HCT116 (cell line): ENCODE data around the gene PLSCR1.

Experiments used
- POLR2AphosphoS5 ChIP-seq: IDR thresholded peaks from 2 replicates; pipeline ENCODE4 v1.6.1; 2011; ENCODE audit warnings: mild to moderate bottlenecking, low read depth, low read length, moderate library complexity
- TF ChIP-seq, protein P1 (sequence below), 3 experiments: fragments of 200-600 bp in 1 of 3; sonication (generic) in 1 of 3; IDR thresholded peaks in 2 of 3; conservative IDR thresholded peaks in 1 of 3; 2 replicates each; pipeline ENCODE4 v1.5.1; 2012 to 2017; ENCODE audit warnings: low read depth in 2 of 3, low read length in 2 of 3, antibody characterized with exemption in 1 of 3, borderline replicate concordance in 1 of 3, control low read depth in 1 of 3, mild to moderate bottlenecking in 1 of 3, mixed read lengths in 1 of 3, mixed run types in 1 of 3, moderate library complexity in 1 of 3; ENCODE audit not compliant: insufficient read depth in 1 of 3

DNA sequence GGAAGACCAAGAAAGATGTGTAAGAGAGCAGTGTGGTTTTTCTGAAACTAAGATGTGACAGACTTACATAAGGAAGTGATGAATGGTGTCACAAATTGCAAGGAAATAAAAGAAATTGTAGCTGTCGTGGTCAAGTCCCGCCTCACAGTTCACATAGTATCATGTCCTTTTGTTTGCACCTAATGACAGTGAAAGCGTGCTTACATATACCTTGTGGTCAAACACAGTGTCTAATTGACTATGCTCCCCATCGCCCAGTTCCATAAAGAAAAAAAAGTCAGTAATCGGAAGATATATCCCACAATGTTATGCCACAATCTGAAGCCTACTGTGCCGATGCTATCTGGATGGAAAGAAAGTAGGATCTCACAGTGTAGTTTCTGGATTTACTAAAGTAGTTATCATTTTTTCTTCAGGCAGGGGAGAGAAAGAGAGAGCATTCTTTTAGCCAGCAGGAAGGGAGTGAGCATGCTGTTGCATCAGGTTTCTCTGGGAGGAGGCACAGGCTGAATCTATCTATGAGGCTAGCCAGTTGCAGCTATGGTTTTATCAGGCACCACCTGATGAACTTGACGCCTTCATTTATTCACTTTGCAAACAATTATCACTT, 9.8 kb upstream of the PLSCR1 start:
- TF ChIP-seq, protein P1, sequence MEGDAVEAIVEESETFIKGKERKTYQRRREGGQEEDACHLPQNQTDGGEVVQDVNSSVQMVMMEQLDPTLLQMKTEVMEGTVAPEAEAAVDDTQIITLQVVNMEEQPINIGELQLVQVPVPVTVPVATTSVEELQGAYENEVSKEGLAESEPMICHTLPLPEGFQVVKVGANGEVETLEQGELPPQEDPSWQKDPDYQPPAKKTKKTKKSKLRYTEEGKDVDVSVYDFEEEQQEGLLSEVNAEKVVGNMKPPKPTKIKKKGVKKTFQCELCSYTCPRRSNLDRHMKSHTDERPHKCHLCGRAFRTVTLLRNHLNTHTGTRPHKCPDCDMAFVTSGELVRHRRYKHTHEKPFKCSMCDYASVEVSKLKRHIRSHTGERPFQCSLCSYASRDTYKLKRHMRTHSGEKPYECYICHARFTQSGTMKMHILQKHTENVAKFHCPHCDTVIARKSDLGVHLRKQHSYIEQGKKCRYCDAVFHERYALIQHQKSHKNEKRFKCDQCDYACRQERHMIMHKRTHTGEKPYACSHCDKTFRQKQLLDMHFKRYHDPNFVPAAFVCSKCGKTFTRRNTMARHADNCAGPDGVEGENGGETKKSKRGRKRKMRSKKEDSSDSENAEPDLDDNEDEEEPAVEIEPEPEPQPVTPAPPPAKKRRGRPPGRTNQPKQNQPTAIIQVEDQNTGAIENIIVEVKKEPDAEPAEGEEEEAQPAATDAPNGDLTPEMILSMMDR (IDR thresholded peaks at IDR 0.05 in 2 of 3, conservative IDR thresholded peaks at IDR 0.05 in 1 of 3; ENCODE audit: borderline replicate concordance in 1 of 3, insufficient read depth in 1 of 3, low read depth in 2 of 3, low read length in 2 of 3): no peak
- no peak for TF ChIP-seq POLR2AphosphoS5
